Amniotic stem cell (primary cell): ENCODE data around the gene UST.
"Not testable (repeated sequence)": the region's sequence is repeated elsewhere in the genome, so short reads cannot be mapped to it uniquely, and the experiment has no call there.

Source experiments
- DNase-seq: peaks from one replicate; lab custom pipeline; 2025; lab: John Stamatoyannopoulos, UW

The UST gene

GRCh38 chr6:148898376-148899014, 151.7 kb downstream of the UST start:
- DNase-seq: no peak

GRCh38 chr6:148904896-148905870, 158.4 kb downstream of the UST start:
- DNase-seq: no peak

- no peak for DNase-seq
Observed at GRCh38 chr6:148905901-148906300, 159.1 kb downstream of the UST start.

GRCh38 chr6:148906386-148906785, 159.6 kb downstream of the UST start:
- no peak for DNase-seq

GRCh38 chr6:148907573-148907972, 160.7 kb downstream of the UST start:
- DNase-seq: no peak

GRCh38 chr6:148912252-148912651, 165.4 kb downstream of the UST start:
- DNase-seq: no peak

GRCh38 chr6:148915810-148916209, 169.0 kb downstream of the UST start:
- no peak for DNase-seq

- not testable (repeated sequence) for DNase-seq
Observed at GRCh38 chr6:148916485-148916884, 169.7 kb downstream of the UST start.

GRCh38 chr6:148924226-148925012, 177.6 kb downstream of the UST start:
- no peak for DNase-seq

GRCh38 chr6:148925701-148926100, 178.9 kb downstream of the UST start:
- DNase-seq: no peak

GRCh38 chr6:148926478-148926877, 179.6 kb downstream of the UST start:
- DNase-seq: no peak

GRCh38 chr6:148927586-148927985, 180.8 kb downstream of the UST start:
- DNase-seq: no peak

- DNase-seq: no peak
Observed at GRCh38 chr6:148928811-148929210, 182.0 kb downstream of the UST start.

- no peak for DNase-seq
Observed at GRCh38 chr6:148932208-148932607, 185.4 kb downstream of the UST start.

GRCh38 chr6:148932731-148933130, 185.9 kb downstream of the UST start:
- no peak for DNase-seq

GRCh38 chr6:148934539-148934938, 187.7 kb downstream of the UST start:
- DNase-seq: no peak

GRCh38 chr6:148934961-148935360, 188.1 kb downstream of the UST start:
- no peak for DNase-seq

GRCh38 chr6:148935705-148936435, 189.0 kb downstream of the UST start:
- peak; percentile 37 for DNase-seq

- DNase-seq: peak; percentile 14
Observed at GRCh38 chr6:148943451-148943850, 196.6 kb downstream of the UST start.

GRCh38 chr6:148944608-148945007, 197.8 kb downstream of the UST start:
- no peak for DNase-seq

- no peak for DNase-seq
Observed at GRCh38 chr6:148945301-148946021, 198.6 kb downstream of the UST start.
